ENCODE data around the gene FAM118B. TPM values are rescaled to one million over a fixed set of nuclear protein-coding genes. Genes with fewer than 3 reads are reported as not detected.

The FAM118B gene
- total RNA-seq, 1 donor from 2014 or later, result 25.9 TPM

- Mint-ChIP-seq H3K9me3 (ENCODE audit: low read depth) (no peaks in the 10 kb centered on the region), H3K4me1 (ENCODE audit: low read depth) (peaks cover 7% of the 10 kb centered on the region)
These were observed 46.2 kb downstream of the FAM118B start for GRCh38 chr11:126257764-126258163.

GRCh38 chr11:126262216-126262615, 50.6 kb downstream of the FAM118B start:
- no peak for DNase-seq (ENCODE audit: low spot score)
- TF ChIP-seq CTCF (IDR thresholded peaks at IDR 0.05), result no peak
- no peaks in the 10 kb centered on the region for H3K27me3 Mint-ChIP-seq (ENCODE audit: low read depth)
- H3K4me3 Mint-ChIP-seq (ENCODE audit: unreplicated experiment), result no peak overlapping the region
- no peaks in the 10 kb centered on the region for H3K9me3 Mint-ChIP-seq (ENCODE audit: low read depth)
- no peak overlapping the region for H3K27ac Mint-ChIP-seq (ENCODE audit: unreplicated experiment)
- H3K4me1 Mint-ChIP-seq (ENCODE audit: low read depth), result peaks cover 18% of the 10 kb centered on the region
- H3K36me3 Mint-ChIP-seq (ENCODE audit: low read depth), result peaks cover 36% of the 10 kb centered on the region

More at GRCh38 chr11:126257764-126258163, 46.2 kb downstream of the FAM118B start:
- TF ChIP-seq CTCF (IDR thresholded peaks at IDR 0.05), result no peak
- H3K36me3 Mint-ChIP-seq (ENCODE audit: low read depth), result peaks cover 15% of the 10 kb centered on the region
- DNase-seq (ENCODE audit: low spot score), result no peak
- peak overlapping the region; percentile 22 for H3K27ac Mint-ChIP-seq (ENCODE audit: unreplicated experiment)
- H3K27me3 Mint-ChIP-seq (ENCODE audit: low read depth), result no peaks in the 10 kb centered on the region
- no peak overlapping the region for H3K4me3 Mint-ChIP-seq (ENCODE audit: unreplicated experiment)

- DNase-seq (ENCODE audit: low spot score), result no peak
- Mint-ChIP-seq H3K27me3 (ENCODE audit: low read depth) (no peaks in the 10 kb centered on the region), H3K9me3 (ENCODE audit: low read depth) (no peaks in the 10 kb centered on the region), H3K4me3 (ENCODE audit: unreplicated experiment) (no peak overlapping the region), H3K4me1 (ENCODE audit: low read depth) (peaks cover 20% of the 10 kb centered on the region), H3K27ac (ENCODE audit: unreplicated experiment) (no peak overlapping the region), H3K36me3 (ENCODE audit: low read depth) (peaks cover 36% of the 10 kb centered on the region)
- TF ChIP-seq CTCF (IDR thresholded peaks at IDR 0.05), result no peak
These were observed 51.9 kb downstream of the FAM118B start for GRCh38 chr11:126263489-126263888.

- Mint-ChIP-seq H3K36me3 (ENCODE audit: low read depth) (peaks cover 36% of the 10 kb centered on the region), H3K4me1 (ENCODE audit: low read depth) (peaks cover 35% of the 10 kb centered on the region), H3K27me3 (ENCODE audit: low read depth) (no peaks in the 10 kb centered on the region), H3K27ac (ENCODE audit: unreplicated experiment) (no peak overlapping the region), H3K9me3 (ENCODE audit: low read depth) (no peaks in the 10 kb centered on the region), H3K4me3 (ENCODE audit: unreplicated experiment) (no peak overlapping the region)
- DNase-seq (ENCODE audit: low spot score), result no peak
- peak; percentile 13 for TF ChIP-seq CTCF (IDR thresholded peaks at IDR 0.05)
These were observed 54.2 kb downstream of the FAM118B start for GRCh38 chr11:126265811-126266210.

- Mint-ChIP-seq H3K36me3 (ENCODE audit: low read depth) (peaks cover 36% of the 10 kb centered on the region), H3K27ac (ENCODE audit: unreplicated experiment) (peak overlapping the region; percentile 97), H3K4me3 (ENCODE audit: unreplicated experiment) (peak overlapping the region; percentile 96), H3K27me3 (ENCODE audit: low read depth) (no peaks in the 10 kb centered on the region), H3K4me1 (ENCODE audit: low read depth) (peaks cover 37% of the 10 kb centered on the region), H3K9me3 (ENCODE audit: low read depth) (no peaks in the 10 kb centered on the region)
- TF ChIP-seq CTCF (IDR thresholded peaks at IDR 0.05), result no peak
- no peak for DNase-seq (ENCODE audit: low spot score)
These were observed 56.1 kb downstream of the FAM118B start for GRCh38 chr11:126267650-126268049.

All from chondrocyte (in vitro differentiated cells).